ENCODE measurements around the gene TMEM154. TPM values are rescaled to one million over a fixed set of nuclear protein-coding genes. Genes with fewer than 3 reads are reported as not detected.

Gene TMEM154
- polyA plus RNA-seq, 1 donor, result 0.83 TPM

GRCh38 chr4:152693871-152694270 is 14.1 kb upstream of the TMEM154 start:
- no peak for DNase-seq

GRCh38 chr4:152691761-152692160 is 12.0 kb upstream of the TMEM154 start:
- no peak for DNase-seq

- DNase-seq, result no peak
Measured at GRCh38 chr4:152690706-152691651, 11.2 kb upstream of the TMEM154 start.

GRCh38 chr4:152689615-152690501 is 10.1 kb upstream of the TMEM154 start:
- DNase-seq, result no peak

GRCh38 chr4:152687974-152688599 is 8.3 kb upstream of the TMEM154 start:
- no peak for DNase-seq

- no peak for DNase-seq
Measured at GRCh38 chr4:152686452-152687013, 6.7 kb upstream of the TMEM154 start.

- no peak for DNase-seq
Measured at GRCh38 chr4:152684587-152684986, 4.8 kb upstream of the TMEM154 start.

GRCh38 chr4:152684007-152684406 is 4.2 kb upstream of the TMEM154 start:
- no peak for DNase-seq

GRCh38 chr4:152682143-152682941 is 2.5 kb upstream of the TMEM154 start:
- no peak for DNase-seq

GRCh38 chr4:152680988-152681603 is 1.3 kb upstream of the TMEM154 start:
- no peak for DNase-seq

GRCh38 chr4:152678841-152679240 is 956 bp downstream of the TMEM154 start:
- no peak for DNase-seq

GRCh38 chr4:152677117-152677516 is 2.7 kb downstream of the TMEM154 start:
- no peak for DNase-seq

GRCh38 chr4:152676052-152676854 is 3.5 kb downstream of the TMEM154 start:
- no peak for DNase-seq

GRCh38 chr4:152674359-152674758 is 5.4 kb downstream of the TMEM154 start:
- no peak for DNase-seq

- no peak for DNase-seq
Measured at GRCh38 chr4:152673489-152673888, 6.3 kb downstream of the TMEM154 start.

- no peak for DNase-seq
Measured at GRCh38 chr4:152672206-152673092, 7.3 kb downstream of the TMEM154 start.

- no peak for DNase-seq
Measured at GRCh38 chr4:152668338-152668964, 11.3 kb downstream of the TMEM154 start.

- no peak for DNase-seq
Measured at GRCh38 chr4:152667781-152668180, 12.0 kb downstream of the TMEM154 start.

- DNase-seq, result no peak
Measured at GRCh38 chr4:152666946-152667345, 12.9 kb downstream of the TMEM154 start.
